Spleen (tissue), 11 donors: ENCODE measurements around the gene KLHL20. TPM values are rescaled to one million over a fixed set of nuclear protein-coding genes. Genes with fewer than 3 reads are reported as not detected.
"Not testable (repeated sequence)": the region's sequence is repeated elsewhere in the genome, so short reads cannot be mapped to it uniquely, and the experiment has no call there.

Experiments used
- DNase-seq: peaks from one replicate; pipeline ENCODE4 v3.0.0-alpha.2; 2020
- H3K27ac ChIP-seq, 8 donors: fragments of 200-600 bp; sonication (generic) in 7 of 8; 1 replicate in 4 of 8; 2 replicates in 4 of 8; pipeline versions ENCODE4 v1.5.0 to v1.8.0; 2016 to 2021; ENCODE audit warnings: inconsistent platforms in 4 of 8, mild to moderate bottlenecking in 4 of 8, moderate library complexity in 1 of 8
- H3K27me3 ChIP-seq, 7 donors: fragments of 200-600 bp; sonication (generic) in 6 of 7; replicated peaks in 1 of 7; 1 replicate in 4 of 7; 2 replicates in 3 of 7; pipeline versions ENCODE4 v1.5.0 to v1.8.0; 2016 to 2021; ENCODE audit warnings: inconsistent platforms in 3 of 7, mild to moderate bottlenecking in 1 of 7
- H3K36me3 ChIP-seq, 6 donors: fragments of 200-600 bp; sonication (generic) in 5 of 6; 1 replicate in 4 of 6; 2 replicates in 2 of 6; pipeline versions ENCODE4 v1.5.0 to v1.8.0; 2016 to 2021; ENCODE audit warnings: inconsistent platforms in 2 of 6
- H3K4me1 ChIP-seq, 6 donors: fragments of 200-600 bp; sonication (generic) in 5 of 6; 1 replicate in 3 of 6; 2 replicates in 3 of 6; pipeline versions ENCODE4 v1.5.0 to v1.8.0; 2016 to 2021; ENCODE audit warnings: inconsistent platforms in 3 of 6
- H3K4me3 ChIP-seq, 8 donors: fragments of 200-600 bp; sonication (generic) in 7 of 8; 1 replicate in 4 of 8; 2 replicates in 4 of 8; pipeline versions ENCODE4 v1.5.0 to v1.8.0; 2016 to 2021; ENCODE audit warnings: inconsistent platforms in 4 of 8, mild to moderate bottlenecking in 4 of 8, moderate library complexity in 2 of 8
- H3K9me3 ChIP-seq, 8 donors: fragments of 200-600 bp; sonication (generic) in 7 of 8; 1 replicate in 4 of 8; 2 replicates in 4 of 8; pipeline versions ENCODE4 v1.5.0 to v1.8.0; 2016 to 2021; ENCODE audit warnings: inconsistent platforms in 4 of 8
- CTCF ChIP-seq, 11 experiments: fragments of 200-600 bp in 7 of 11; fragments of 450-650 bp in 4 of 11; sonication (generic) in 4 of 11; IDR thresholded peaks in 8 of 11; conservative IDR thresholded peaks in 3 of 11; 1 replicate in 7 of 11; 2 replicates in 4 of 11; pipeline versions ENCODE4 v1.4.0 to v1.8.0; 2016 to 2021; ENCODE audit warnings: antibody characterized with exemption in 11 of 11, inconsistent platforms in 4 of 11, mild to moderate bottlenecking in 1 of 11
- POLR2A ChIP-seq, 3 donors: fragments of 450-650 bp; IDR thresholded peaks; one replicate each; pipeline ENCODE4 v1.5.1; 2017; ENCODE audit warnings: antibody characterized with exemption in 3 of 3, mild to moderate bottlenecking in 1 of 3
- POLR2AphosphoS5 ChIP-seq, 3 donors: sonication (generic); formaldehyde crosslinking; IDR thresholded peaks; one replicate each; pipeline ENCODE4 v1.5.1; 2017; ENCODE audit warnings: antibody characterized with exemption in 3 of 3
- WGBS, 5 donors: extraction: QIAGEN DNeasy Blood & Tissue Kit in 3 of 5; methylation state at CpG; one replicate each; pipeline versions ENCODE4 v1.1.5 to v1.1.7; 2013 to 2018; 5-methylcytosine and 5-hydroxymethylcytosine counted together
- intact Hi-C: fragments of 100-400 bp; cut with DNase I; formaldehyde crosslinking; loops from one replicate; pipeline ENCODE4 v1.15.0; 2023; ENCODE audit warnings: low total_unique reads
- polyA plus RNA-seq, 3 donors: library from polyadenylated mRNA; stranded (reverse); fragments of 200-250 nt; gene quantifications; one replicate each; pipeline ENCODE4 v1.2.1, GENCODE V29; 2013
- total RNA-seq, 7 donors: library from RNA; depleted of rRNA in 3 of 7; stranded (reverse); fragments of >200 nt in 3 of 7; fragmentation: NEBNext Ultra II Directional in 4 of 7; extraction: Animal tissue kit (Norgen Biotek cat#: 25700) in 4 of 7; gene quantifications; one replicate each; pipeline versions ENCODE4 v1.1.0 to v1.2.1, GENCODE V29; 2016 to 2021
- donor health status: healthy with polysubstance abuse.
- donor health status: DM: no; HTN: no; CAD: no; lungs with moderate emphysema.
- donor health status: DM: no; HTN: no; CAD: no.
- donor health status: Bipolar disorder and iron deficiency.
- donor health status: healthy.
- donor health status: DM: no; HTN: no; CAD: no.
- donor health status: DM: yes; HTN: yes; CAD: no.

KLHL20 gene
- total and polyA plus RNA-seq, 10 donors, result 4.1 to 36.3 (median 27.9) TPM

GRCh38 chr1:173757666-173758065 is 42.9 kb downstream of the KLHL20 start:
- H3K4me3 ChIP-seq, result no peak overlapping the region
- H3K27ac ChIP-seq, result no peak overlapping the region
- TF ChIP-seq POLR2AphosphoS5 (IDR thresholded peaks at IDR 0.05) (no peak), POLR2A (IDR thresholded peaks at IDR 0.05) (no peak), CTCF (IDR thresholded peaks at IDR 0.05 in 8 of 11, conservative IDR thresholded peaks at IDR 0.05 in 3 of 11) (no peak)
- no peak for DNase-seq
- WGBS, 5 donors, result 96 to 98% (median 96%) methylated on average over 4 of the region's 4 CpGs
- H3K36me3 ChIP-seq, result peaks cover 0 to 83% (median 58%) of the 10 kb centered on the region in 6 donors
- H3K4me1 ChIP-seq, result no peaks in the 10 kb centered on the region
- peaks cover 0 to 7% (median under 1%) of the 10 kb centered on the region in 8 donors for H3K9me3 ChIP-seq
- intact Hi-C loops, result no loop called here
- no peaks in the 10 kb centered on the region for H3K27me3 ChIP-seq

DNA sequence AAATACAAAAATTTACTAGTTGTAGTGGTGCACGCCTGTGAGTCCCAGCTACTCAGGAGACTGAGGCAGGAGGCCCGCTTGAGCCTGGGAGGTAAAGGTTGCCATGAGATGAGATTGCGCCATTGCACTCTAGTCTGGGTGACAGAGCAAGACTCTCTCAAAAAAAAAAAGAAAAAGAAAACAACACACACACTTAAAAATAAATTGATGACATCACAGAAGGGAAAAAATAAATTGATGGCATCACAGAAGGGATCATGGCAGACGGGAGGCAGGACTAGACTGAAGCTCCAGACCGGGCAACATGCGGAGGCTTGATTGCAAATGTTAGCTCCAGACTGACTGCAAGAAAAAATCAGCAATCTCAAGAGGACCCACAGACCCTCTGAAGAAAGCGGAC is 43.3 kb downstream of the KLHL20 start:
- no peak for TF ChIP-seq CTCF (IDR thresholded peaks at IDR 0.05 in 8 of 11, conservative IDR thresholded peaks at IDR 0.05 in 3 of 11)
- no peak for TF ChIP-seq POLR2AphosphoS5 (IDR thresholded peaks at IDR 0.05)
- TF ChIP-seq POLR2A (IDR thresholded peaks at IDR 0.05), result no peak
- DNase-seq, result no peak
- H3K4me3 ChIP-seq, result no peak overlapping the region
- H3K27ac ChIP-seq, result no peak overlapping the region
- 95 to 98% (median 97%) methylated on average over 7 of the region's 7 CpGs for WGBS, 5 donors
- H3K27me3 ChIP-seq, result no peaks in the 10 kb centered on the region
- intact Hi-C loops, result no loop called here
- H3K36me3 ChIP-seq, result peaks cover 0 to 78% (median 54%) of the 10 kb centered on the region in 6 donors
- H3K4me1 ChIP-seq, result no peaks in the 10 kb centered on the region
- peaks cover 0 to 12% (median 5%) of the 10 kb centered on the region in 8 donors for H3K9me3 ChIP-seq

DNA sequence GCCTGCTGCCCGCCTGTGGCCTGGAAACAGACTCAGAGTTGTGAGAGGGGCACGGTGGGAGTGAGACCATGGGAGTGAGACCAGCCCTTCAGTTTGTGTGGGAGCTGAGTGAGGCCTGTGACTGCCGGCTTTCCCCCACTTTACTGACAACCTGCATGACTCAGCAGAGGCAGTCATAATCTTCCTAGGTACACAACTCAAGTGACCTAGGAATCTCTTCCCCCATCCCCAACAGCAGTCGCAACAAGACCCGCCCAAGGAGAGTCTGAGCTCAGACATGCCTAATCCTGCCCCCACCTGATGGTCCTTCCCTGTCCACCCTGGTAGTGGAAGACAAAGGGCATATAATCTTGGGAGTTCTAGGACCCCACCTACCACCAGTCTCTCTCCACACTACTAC is 44.2 kb downstream of the KLHL20 start:
- no peak overlapping the region for H3K4me3 ChIP-seq
- H3K27ac ChIP-seq, result no peak overlapping the region
- DNase-seq, result no peak
- intact Hi-C loops, result no loop called here
- no peaks in the 10 kb centered on the region for H3K27me3 ChIP-seq
- peaks cover 0 to 70% (median 47%) of the 10 kb centered on the region in 6 donors for H3K36me3 ChIP-seq
- 97 to 100% (median 99%) methylated on average over 5 of the region's 5 CpGs for WGBS, 5 donors
- no peaks in the 10 kb centered on the region for H3K4me1 ChIP-seq
- TF ChIP-seq POLR2A (IDR thresholded peaks at IDR 0.05) (no peak), CTCF (IDR thresholded peaks at IDR 0.05 in 8 of 11, conservative IDR thresholded peaks at IDR 0.05 in 3 of 11) (no peak), POLR2AphosphoS5 (IDR thresholded peaks at IDR 0.05) (no peak)
- H3K9me3 ChIP-seq, result peaks cover 0 to 21% (median 12%) of the 10 kb centered on the region in 8 donors

GRCh38 chr1:173764331-173764730 is 49.5 kb downstream of the KLHL20 start:
- H3K27me3 ChIP-seq, DNase-seq, H3K27ac ChIP-seq, intact Hi-C loops, H3K4me3 ChIP-seq, H3K4me1 ChIP-seq: not testable (repeated sequence)
- peaks cover 0 to 27% (median 17%) of the 10 kb centered on the region in 8 donors for H3K9me3 ChIP-seq
- 97 to 98% (median 98%) methylated on average over 6 of the region's 6 CpGs for WGBS, 5 donors
- H3K36me3 ChIP-seq, result peaks cover 0 to 70% (median 17%) of the 10 kb centered on the region in 6 donors

DNA sequence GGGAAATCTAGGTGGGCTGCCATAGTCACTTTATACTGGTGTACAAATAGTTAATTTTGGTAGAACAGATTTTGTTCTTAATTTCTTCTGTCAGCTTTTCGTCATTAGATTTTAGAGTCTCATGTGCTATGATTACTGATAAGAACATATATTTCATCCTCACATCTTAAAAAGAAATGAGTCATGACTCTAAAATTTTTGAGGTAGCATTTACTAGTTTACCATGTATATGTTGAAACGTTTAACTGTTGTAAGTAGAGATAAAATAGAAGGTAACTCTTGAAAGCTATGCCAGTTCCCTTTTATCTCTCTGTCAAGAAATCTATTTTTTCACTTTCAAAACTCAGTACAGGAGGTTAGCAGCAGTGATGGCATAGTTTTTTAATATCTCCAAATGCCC is 53.4 kb downstream of the KLHL20 start:
- Histone ChIP-seq H3K27me3 (no peaks in the 10 kb centered on the region), H3K27ac (no peak overlapping the region), H3K4me1 (no peaks in the 10 kb centered on the region), H3K4me3 (no peak overlapping the region), H3K36me3 (peaks cover 0 to 74% (median 15%) of the 10 kb centered on the region in 6 donors), H3K9me3 (peaks cover 0 to 16% (median 12%) of the 10 kb centered on the region in 8 donors)
- TF ChIP-seq POLR2AphosphoS5 (IDR thresholded peaks at IDR 0.05) (no peak), CTCF (IDR thresholded peaks at IDR 0.05 in 8 of 11, conservative IDR thresholded peaks at IDR 0.05 in 3 of 11) (no peak), POLR2A (IDR thresholded peaks at IDR 0.05) (no peak)
- whole genome bisulfite sequencing, 5 donors, result 82 to 89% (median 86%) methylated on average over 2 of the region's 2 CpGs
- intact Hi-C loops, result no loop called here
- no peak for DNase-seq
